ENCODE data around the gene PCLAF. TPM values are rescaled to one million over a fixed set of nuclear protein-coding genes. Genes with fewer than 3 reads are reported as not detected.
"Not testable (repeated sequence)": the region's sequence is repeated elsewhere in the genome, so short reads cannot be mapped to it uniquely, and the experiment has no call there.

The PCLAF gene
- total RNA-seq, 2 donors from 2014 or later = 0.52 to 0.88 TPM

DNA sequence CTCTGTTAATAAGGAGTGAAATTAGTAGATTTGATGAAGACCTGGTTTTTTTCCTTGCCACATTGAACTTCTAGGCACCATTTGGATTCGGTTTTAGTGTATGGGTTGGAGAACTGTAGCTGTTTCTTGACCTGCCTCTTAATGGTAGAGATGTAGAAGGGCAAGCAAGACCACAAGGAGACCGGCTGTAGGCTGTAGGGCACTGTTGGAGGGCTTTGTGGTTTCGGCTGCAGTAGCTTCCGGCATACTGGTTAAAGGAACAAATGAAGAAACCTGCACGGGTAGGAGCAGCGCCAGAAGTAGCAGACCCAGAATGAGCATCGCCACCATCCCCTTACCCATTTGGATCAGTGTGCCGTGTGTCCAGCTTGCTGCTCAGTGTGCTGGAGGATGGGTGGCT, 7.9 kb downstream of the PCLAF start:
- intact Hi-C loops (cut with DNase I) = no loop called here
- DNase-seq (ENCODE audit: low spot score) = no peak

DNA sequence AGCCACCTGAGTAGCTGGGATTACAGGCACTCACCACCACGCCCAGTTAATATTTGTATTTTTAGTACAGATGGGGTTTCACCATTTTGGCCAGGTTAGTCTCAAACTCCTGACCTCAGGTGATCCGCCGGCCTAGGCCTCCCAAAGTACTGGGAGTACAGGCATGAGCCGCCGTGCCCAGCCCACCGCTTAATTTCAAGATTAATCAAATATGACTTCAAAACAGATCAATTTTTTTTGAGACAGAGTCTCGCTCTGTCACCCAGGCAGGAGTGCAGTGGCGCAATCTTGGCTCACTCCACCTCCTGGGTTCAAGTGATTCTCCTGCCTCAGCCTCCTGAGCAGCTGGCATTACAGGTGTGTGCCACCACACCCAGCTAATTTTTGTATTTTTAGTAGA, 9.9 kb downstream of the PCLAF start:
- DNase-seq (ENCODE audit: low spot score); intact Hi-C loops (cut with DNase I): not testable (repeated sequence)

DNA sequence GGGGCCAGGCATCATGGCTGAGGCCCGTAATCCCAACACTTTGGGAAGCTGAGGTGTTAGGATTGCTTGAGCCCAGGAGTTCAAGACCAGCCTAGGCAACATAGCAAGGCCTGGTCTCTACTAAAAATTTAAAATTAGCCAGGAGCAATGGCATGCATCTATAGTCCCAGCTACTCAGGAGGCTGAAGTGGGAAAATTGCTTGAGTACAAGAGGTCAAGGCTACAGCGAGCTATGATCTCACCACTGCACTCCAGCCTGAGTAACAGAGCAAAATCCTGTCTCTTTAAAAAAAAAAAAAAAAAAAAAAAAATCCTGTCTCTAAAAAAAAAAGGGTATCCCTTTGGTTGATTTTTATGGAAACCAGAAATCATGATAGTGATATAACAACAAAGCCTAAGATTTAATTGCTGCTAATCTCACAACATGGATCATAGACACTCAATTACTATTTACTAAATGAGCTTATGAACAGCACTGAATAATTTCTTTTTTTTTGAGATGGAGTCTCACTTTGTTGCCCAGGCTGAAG, 12.1 kb downstream of the PCLAF start:
- no peak for DNase-seq (ENCODE audit: low spot score)
- intact Hi-C loops (cut with DNase I) = loop anchor here in 1 of 2 donors (10.0 kb wide), 1 partner anchor 164 kb away; no protein-coding TSS in a partner anchor

DNA sequence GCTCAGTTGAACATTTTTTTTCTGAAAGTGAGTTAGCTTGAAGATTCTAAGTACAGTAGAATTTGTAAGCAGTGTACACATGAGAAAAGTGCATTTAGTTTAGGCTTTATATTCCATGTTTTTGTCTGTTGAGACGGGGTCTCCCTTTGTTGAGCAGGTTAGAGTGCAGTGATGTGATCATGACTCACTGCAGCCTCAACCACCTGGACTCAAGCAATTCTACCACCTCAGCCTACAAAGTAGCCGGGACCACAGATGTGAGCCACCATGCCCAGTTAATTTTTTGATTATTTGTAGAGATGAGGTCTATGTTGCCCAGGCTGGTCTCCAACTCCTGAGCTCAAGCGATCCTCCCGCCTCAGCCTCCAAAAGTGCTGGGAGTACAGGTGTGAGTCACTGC, 20.0 kb downstream of the PCLAF start:
- no peak for DNase-seq (ENCODE audit: low spot score)
- intact Hi-C loops (cut with DNase I) = loop anchor here in 1 of 2 donors (10.0 kb wide), 1 partner anchor 156 kb away; no protein-coding TSS in a partner anchor

DNA sequence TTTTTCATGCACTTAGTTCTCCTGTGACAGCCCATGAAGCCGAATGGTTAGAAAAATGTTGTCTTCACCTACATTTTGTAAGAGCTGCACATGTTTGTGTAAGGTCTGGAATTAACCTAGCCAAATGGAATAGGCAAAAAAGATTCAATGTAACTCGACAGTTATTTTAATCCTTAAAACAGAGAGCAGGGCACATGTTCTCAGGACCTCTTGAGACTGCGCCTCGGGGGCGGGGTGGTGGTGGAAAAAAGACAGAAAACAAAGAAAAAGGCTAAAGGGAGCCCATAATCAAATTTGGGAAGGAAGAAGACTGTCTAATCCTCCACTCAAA, 24.6 kb downstream of the PCLAF start:
- DNase-seq (ENCODE audit: low spot score) = no peak
- intact Hi-C loops (cut with DNase I) = loop anchor here in 1 of 2 donors (10.0 kb wide), 1 partner anchor 1732 kb away; no protein-coding TSS in a partner anchor

DNA sequence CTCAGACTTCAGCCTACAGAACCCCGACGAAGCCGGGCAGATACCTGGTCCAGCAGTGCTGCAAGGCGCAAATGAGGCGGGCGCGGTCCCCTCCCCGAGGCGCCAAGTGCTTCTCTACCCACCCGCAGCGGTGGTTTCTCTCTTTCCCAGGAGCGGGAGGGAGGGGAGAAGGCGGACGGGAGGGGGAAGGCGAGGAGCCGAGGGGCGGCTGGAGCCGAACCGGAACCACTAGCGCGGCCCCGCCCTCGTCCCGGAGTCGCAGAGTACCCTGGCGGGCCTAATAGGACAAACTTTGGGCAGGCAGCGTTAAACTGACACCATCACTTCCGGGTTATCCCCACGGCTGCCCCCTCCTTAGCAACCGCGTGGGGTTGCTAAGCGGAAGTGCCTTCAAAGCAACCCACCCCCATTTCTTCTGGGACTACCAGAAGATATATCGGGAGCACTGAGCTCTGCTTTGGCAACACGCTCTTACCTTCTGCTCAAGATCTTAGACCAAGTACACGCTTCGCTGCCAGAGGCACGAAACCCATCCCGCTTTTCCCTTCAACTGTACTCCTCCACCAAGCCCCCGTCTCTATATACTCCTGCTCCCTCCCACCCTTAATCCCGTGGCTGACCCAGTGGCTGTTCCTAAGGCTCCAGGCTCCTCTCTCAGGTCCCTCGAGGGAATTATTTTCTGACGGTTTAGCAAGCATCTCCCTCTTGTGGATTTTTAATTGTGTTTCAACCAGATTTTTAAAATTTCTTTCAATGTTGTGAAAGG, 25.1 kb downstream of the PCLAF start, which contains the start of gene CSNK1G1:
Gene CSNK1G1 (minus strand): TSS at position 230 of the 766 bp plus-strand sequence. CDS start 55,674 bp downstream, outside the sequence.
- intact Hi-C loops (cut with DNase I) = loop anchor here in 1 of 2 donors (10.0 kb wide), 1 partner anchor 1731 kb away; no protein-coding TSS in a partner anchor

DNA sequence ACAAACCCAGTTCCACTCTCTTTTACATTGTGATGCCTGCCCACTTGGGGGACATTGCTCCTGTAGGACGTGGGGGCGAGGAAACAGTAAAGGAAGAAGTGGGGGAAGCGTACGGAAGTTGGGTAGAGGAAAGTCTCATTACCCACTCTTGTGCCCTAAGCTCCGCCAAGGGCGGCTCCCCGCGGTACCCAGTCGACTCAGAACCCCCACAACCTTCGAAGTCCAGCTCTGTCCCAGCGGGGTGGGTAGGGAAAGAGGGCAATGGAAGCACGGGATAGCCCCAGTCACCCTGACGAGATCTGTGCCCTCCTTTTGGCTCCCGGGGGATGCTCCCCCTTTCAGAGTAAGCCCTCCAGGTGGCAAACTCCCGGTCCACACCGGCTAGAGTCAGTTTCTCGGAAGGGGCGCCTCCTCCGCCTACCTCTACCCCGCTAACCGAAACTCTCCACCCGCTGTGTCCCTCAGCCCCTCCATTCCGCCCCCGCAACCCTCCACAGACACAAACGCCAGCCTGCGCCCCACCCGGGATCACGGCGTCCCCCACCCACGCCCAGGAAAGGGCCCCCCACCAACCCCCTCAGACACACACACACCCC, 25.8 kb downstream of the PCLAF start:
- DNase-seq (ENCODE audit: low spot score) = no peak
- intact Hi-C loops (cut with DNase I) = loop anchor here in 1 of 2 donors (10.0 kb wide), 1 partner anchor 1731 kb away; no protein-coding TSS in a partner anchor

More for the DNA sequence above, 25.1 kb downstream of the PCLAF start, which contains the start of gene CSNK1G1:
- DNase-seq (ENCODE audit: low spot score) = peak; percentile 97

DNA sequence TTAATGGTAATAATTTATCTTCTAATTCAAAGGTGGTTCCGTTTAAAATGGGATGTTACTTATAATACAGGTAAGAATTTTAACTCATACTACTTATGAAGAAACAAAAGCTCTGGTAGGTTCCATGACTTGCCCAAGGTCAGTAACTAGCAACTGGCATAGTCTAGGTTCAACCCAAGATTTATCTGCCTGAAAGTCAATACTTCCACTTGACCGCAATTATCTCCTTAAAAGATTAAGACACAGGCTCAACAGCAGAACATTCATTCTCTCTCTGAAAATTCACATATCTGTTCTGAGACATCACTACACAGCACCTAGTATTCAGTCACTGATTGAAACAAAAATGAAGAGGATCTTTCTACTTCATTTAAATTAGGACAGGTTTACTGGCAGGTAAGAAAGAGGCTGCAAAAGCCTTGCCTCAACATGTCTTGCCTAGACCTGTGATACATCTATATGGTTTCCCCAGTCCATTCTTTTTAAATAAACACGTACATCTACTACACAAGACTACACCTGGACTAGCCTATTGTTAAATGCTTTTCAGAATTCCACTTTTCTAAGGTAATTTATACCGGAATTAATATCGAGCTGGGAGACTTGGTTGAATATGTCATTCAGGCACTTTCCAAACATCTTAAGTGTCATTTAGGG, 26.4 kb downstream of the PCLAF start:
- DNase-seq (ENCODE audit: low spot score) = no peak
- intact Hi-C loops (cut with DNase I) = loop anchor here in 1 of 2 donors (10.0 kb wide), 1 partner anchor 1730 kb away; no protein-coding TSS in a partner anchor

DNA sequence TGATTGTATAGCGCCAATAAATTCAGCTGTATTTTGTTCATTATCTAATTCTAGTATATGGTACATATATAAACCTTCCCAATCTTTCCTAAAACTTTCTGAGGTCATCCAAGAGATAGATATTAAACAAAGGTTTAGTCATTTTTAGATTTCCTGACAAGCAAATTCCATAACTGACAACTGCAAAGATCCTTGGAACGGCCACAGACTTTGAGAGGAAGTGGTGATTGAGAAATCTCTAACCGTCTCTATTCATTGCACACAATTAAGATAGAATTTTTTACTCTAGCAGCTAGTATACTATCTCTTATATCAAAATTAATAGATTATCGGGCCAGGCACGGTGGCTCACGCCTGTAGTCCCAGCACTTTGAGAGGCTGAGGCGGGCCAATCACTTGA, 30.0 kb downstream of the PCLAF start:
- intact Hi-C loops (cut with DNase I) = loop anchor here in 1 of 2 donors (10.0 kb wide), 1 partner anchor 1726 kb away; no protein-coding TSS in a partner anchor

DNA sequence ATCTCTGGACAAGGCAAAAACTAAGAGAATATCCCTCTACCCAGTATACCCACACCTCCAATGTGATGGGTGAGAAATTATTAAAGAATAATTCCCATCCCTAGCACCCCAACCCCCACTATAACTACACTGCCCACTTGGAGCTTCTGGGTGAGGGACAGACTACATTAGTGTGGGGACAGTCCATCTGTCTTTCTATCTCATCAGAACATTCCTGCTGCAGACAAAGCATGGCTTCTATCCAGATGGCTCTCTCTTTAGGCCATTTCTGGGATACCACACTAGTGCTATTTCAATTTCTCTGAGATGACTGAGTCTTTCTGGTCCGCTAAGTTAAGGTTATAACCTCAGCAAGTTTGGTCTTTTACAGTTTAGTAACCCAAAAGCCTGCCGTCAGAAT, 31.9 kb downstream of the PCLAF start:
- DNase-seq (ENCODE audit: low spot score) = no peak
- intact Hi-C loops (cut with DNase I) = no loop called here

More for the DNA sequence above, 30.0 kb downstream of the PCLAF start:
- DNase-seq (ENCODE audit: low spot score) = no peak

DNA sequence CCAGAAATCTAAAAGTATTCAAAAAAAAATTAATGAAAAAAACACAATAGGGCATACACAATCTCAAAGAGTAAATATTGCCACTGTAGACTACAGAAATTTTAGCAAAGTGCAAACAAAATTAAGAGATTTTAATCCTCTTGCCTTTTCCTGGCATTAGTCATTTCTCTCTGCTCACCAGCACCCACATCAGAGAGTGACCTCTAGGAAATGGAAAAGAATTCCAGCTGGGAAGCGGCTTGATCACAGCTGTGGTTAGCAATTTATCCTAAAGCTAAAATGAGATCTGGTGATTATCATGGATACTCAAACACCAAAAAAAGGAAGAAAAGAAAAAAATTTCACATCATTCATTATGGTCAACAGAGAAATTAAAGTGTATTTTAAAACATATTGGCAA, 32.8 kb downstream of the PCLAF start:
- intact Hi-C loops (cut with DNase I) = no loop called here
- no peak for DNase-seq (ENCODE audit: low spot score)

DNA sequence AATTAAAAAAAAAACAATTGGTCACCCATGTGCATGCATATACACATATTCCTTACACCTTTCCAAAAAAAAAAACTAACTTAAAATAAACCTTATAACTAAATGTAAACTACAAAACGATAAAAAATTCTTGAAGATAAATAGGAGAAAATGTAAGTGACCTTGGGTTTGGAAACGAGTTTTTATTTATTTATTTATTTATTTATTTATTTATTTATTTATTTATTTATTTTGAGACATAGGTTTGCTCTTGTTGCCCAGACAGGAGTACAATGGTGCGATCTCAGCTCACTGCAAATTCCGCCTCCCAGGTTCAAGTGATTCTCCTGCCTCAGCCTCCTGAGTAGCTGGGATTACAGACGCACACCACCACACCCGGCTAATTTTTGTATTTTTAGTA, 35.0 kb downstream of the PCLAF start:
- DNase-seq (ENCODE audit: low spot score); intact Hi-C loops (cut with DNase I): not testable (repeated sequence)

DNA sequence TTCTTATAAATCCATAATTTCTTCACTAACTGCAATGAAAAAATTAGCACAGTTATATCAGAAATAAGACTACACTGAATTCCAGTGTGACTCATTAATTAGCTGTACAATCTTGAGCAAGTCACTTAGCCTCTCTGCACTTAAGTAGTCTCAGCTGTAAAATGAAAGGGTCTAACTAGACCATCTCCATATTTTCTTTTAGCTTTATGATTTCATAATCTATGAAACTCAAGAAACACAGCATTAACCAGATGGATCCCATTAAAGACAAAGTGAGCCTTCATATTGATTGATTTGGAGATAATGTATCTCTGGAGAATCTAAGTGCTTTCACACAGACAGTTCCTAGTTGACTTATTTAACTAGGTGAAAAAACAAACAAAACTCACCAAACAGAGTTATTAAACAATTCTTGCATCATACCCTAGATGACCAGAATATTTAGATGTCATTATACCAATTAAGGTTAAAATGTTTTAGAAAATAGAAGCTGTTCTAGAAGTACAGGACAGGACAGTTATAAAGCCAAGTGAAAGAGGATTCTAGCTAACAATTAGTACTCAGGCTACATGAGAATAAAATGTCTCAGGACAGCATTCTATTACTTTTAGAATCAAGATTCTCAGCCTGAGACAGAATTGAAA, 36.5 kb downstream of the PCLAF start:
- intact Hi-C loops (cut with DNase I) = no loop called here
- DNase-seq (ENCODE audit: low spot score) = no peak

DNA sequence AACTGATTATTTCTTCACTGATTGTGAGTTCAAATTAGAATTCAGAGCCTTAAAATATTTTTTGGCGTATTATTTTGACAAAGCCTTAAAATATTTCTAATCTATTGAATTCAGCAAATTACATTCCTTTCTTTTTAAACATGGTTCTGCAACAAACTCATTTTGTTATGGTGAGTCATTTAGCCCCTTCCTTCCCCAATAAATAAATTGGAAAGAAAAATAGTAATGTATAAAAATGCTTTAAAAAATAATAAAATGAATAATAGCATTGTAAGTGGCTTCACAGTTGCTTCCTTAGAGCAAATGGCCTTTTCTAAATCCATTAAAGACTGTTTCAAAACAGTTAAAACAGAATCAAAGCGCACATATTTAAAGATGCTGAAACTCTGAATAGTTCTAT, 37.4 kb downstream of the PCLAF start:
- intact Hi-C loops (cut with DNase I) = no loop called here
- no peak for DNase-seq (ENCODE audit: low spot score)

DNA sequence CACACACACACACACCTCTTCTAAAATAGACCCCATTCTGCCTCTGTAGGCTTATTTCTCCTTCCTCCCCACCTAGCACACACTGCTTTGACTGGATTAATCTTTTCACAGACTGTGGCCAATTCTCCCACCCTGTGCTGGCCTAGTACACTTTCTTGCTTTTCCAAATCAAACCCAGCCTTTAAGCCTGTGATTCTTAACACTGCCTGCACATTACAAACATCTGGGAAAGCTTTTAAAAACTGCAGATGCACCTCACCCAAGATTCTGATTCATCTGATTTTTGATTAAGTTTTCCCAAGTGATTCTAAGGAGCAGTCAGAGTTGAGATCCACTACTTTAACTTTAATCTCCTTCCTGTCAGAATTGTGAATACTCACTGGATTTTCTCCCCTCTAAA, 38.0 kb downstream of the PCLAF start:
- no peak for DNase-seq (ENCODE audit: low spot score)
- intact Hi-C loops (cut with DNase I) = no loop called here

DNA sequence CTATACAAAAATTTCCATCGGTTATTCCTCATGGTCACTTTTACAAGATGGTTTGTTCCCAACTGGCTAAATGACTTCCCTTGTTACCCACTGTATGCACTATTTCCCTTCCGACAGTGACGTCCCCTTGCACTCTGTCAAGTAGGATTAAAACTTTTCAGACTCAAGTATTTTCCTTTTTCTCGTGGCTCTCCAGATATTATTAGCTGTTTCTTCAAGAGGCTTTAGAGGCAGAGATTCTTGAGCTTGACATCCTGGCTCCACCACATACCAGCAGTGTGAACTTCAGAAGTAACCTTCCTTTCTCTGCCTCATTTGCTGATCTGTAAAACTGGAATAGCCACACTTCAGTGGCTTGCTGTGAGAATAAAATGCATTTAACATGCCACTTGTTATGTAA, 39.3 kb downstream of the PCLAF start:
- intact Hi-C loops (cut with DNase I) = no loop called here
- DNase-seq (ENCODE audit: low spot score) = no peak

DNA sequence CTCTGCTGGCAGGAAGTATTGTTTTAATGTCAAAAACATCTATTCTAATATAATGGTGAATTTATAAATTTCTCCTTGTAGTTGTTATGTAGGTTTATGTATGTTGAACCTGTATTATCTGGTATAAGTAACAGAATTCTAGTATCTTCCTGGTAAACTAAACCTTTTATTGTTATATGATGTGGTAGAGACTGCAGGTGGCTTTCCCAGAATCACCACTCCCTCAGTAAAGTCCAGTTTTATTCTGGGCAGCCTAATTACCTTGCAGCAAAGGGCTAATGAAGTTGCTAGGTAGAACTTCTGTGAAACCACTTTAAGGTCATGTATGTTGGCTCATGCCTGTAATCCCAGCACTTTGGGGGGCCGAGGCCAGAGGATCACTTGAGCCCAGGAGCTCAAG, 40.9 kb downstream of the PCLAF start:
- intact Hi-C loops (cut with DNase I) = no loop called here
- DNase-seq (ENCODE audit: low spot score) = no peak

DNA sequence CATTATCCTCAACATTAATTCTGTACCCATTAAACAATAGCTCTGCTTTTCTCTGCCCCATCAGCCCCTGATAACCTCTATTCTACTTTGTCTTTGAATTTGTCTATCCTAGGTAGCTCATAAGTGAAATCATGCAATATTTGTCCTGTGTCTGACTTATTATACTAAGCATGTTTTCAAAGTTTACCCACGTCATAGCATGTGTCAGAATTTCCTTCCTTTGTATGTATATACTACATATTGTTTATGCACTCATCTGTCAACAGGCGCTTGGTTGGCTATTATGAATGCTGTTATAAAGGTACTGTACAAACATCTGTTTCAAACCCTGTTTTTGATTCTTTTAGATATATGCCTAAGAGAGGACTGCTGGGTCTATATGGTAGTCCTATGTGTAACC, 43.5 kb downstream of the PCLAF start:
- DNase-seq (ENCODE audit: low spot score) = no peak
- intact Hi-C loops (cut with DNase I) = no loop called here
